GM19395 (cell line): Measurements from ENCODE around the gene DENND4B.

Experiments used
- ATAC-seq: cut with Tn5 transposase; IDR thresholded peaks from one replicate; pipeline ENCODE4 v1.9.1; 2021; ENCODE audit warnings: mild to moderate bottlenecking, moderate library complexity; ENCODE audit not compliant: unreplicated experiment

DENND4B gene

GRCh38 chr1:153888533-153888932, 58.0 kb downstream of the DENND4B start:
- no peak for ATAC-seq

GRCh38 chr1:153886127-153886526, 60.4 kb downstream of the DENND4B start:
- ATAC-seq, result no peak

DNA sequence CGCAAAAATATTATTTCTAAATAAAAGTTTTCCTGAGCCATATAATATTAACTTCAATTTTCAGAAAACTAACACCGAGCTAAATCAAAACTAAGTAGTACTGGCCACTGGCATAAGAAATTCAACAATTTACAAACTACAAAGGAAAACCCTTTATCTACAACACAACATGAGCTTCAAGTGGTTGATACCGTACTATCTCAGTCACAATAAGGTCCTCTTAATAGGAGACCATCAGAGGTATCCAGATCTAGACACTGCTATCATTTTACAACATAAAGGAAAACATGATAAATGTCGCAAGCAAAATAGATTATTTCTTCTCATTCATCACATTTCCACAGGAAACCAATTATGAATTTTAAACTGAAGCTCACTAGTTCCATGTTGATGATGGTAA, 63.3 kb downstream of the DENND4B start:
- no peak for ATAC-seq

- no peak for ATAC-seq
Measured at GRCh38 chr1:153882296-153882912, 64.1 kb downstream of the DENND4B start.

- no peak for ATAC-seq
Measured at GRCh38 chr1:153881751-153882150, 64.8 kb downstream of the DENND4B start.

DNA sequence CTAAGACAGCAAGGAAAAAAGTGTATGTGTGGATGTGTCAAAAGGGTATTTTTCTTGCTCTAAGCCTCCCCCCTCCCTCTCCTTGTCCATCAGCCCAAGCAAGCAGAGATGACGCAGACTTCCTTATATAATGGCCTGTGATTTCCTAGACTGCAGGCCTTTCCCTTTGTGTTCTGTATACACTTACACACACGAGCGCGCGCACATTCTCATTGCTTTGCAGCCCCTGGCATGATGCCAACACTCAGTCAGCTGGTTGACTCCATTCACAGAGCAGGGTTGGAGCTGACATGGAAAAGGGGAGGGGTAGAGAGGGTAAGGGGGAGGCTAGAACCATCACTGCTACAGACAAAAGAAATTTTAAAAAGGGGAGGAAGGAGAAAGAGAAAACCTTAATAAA, 65.6 kb downstream of the DENND4B start:
- ATAC-seq, result no peak

- ATAC-seq, result no peak
Measured at GRCh38 chr1:153880024-153880423, 66.5 kb downstream of the DENND4B start.
